Kidney (tissue), 14 donors: ENCODE results near the gene ZCWPW1. TPM values are rescaled to one million over a fixed set of nuclear protein-coding genes. Genes with fewer than 3 reads are reported as not detected.
"Not testable (repeated sequence)": the region's sequence is repeated elsewhere in the genome, so short reads cannot be mapped to it uniquely, and the experiment has no call there.

Experiments
- DNase-seq, 5 donors: peaks; one replicate each; pipeline ENCODE4 v3.0.0-alpha.2; 2013 to 2020
- FAIRE-seq: peaks from 2 replicates; lab custom pipeline; 2012; peaks lifted over from hg19 to GRCh38; lab: Jason Lieb, UNC
- H3K27ac ChIP-seq, 2 donors: one replicate each; pipeline ENCODE4 v1.7.0; 2013; ENCODE audit warnings: low read depth in 2 of 2, low read length in 2 of 2, inconsistent platforms in 1 of 2
- H3K27me3 ChIP-seq: one replicate; pipeline ENCODE4 v1.7.1; 2013; ENCODE audit warnings: low read length, inconsistent platforms; ENCODE audit not compliant: control insufficient read depth, insufficient read depth
- H3K36me3 ChIP-seq, 3 donors: one replicate each; pipeline versions ENCODE4 v1.7.0 to v1.7.1; 2013; ENCODE audit warnings: low read length in 3 of 3, control low read depth in 1 of 3, inconsistent platforms in 1 of 3; ENCODE audit not compliant: insufficient read depth in 3 of 3, control insufficient read depth in 2 of 3
- H3K4me1 ChIP-seq, 3 donors: one replicate each; pipeline versions ENCODE4 v1.7.0 to v1.7.1; 2013; ENCODE audit warnings: low read length in 3 of 3, inconsistent platforms in 1 of 3, low read depth in 1 of 3; ENCODE audit not compliant: control insufficient read depth in 2 of 3, insufficient read depth in 2 of 3
- H3K4me3 ChIP-seq, 3 donors: one replicate each; pipeline versions ENCODE4 v1.7.0 to v1.8.1; 2013; ENCODE audit warnings: low read length in 3 of 3, control low read depth in 1 of 3, inconsistent platforms in 1 of 3
- H3K9ac ChIP-seq, 3 donors: one replicate each; pipeline versions ENCODE4 v1.7.0 to v1.7.1; 2013; ENCODE audit warnings: low read length in 3 of 3, control low read depth in 1 of 3, inconsistent platforms in 1 of 3
- H3K9me3 ChIP-seq, 3 donors: one replicate each; pipeline versions ENCODE4 v1.7.0 to v1.7.1; 2013; ENCODE audit warnings: low read length in 3 of 3, control low read depth in 1 of 3, inconsistent platforms in 1 of 3; ENCODE audit not compliant: control insufficient read depth in 2 of 3, insufficient read depth in 1 of 3
- CTCF ChIP-seq: IDR thresholded peaks from 3 replicates; pipeline ENCODE4 v1.5.1; 2012; ENCODE audit warnings: mild to moderate bottlenecking, moderate library complexity, borderline replicate concordance; ENCODE audit not compliant: insufficient read depth; ENCODE audit errors: extremely low read depth
- intact Hi-C: fragments of 100-400 bp; cut with DNase I; formaldehyde crosslinking; loops from one replicate; pipeline ENCODE4 v1.11.1; 2022
- polyA plus RNA-seq: library from polyadenylated mRNA; stranded (reverse); fragments of 350-450 nt; fragmentation: Illumina TruSeq; extraction: RNeasy Lipid Tissue Mini Kit (QIAGEN cat#74804); gene quantifications from one replicate; pipeline ENCODE4 v1.2.3, GENCODE V29; 2014; ENCODE audit warnings: low read depth, low replicate concordance; ENCODE audit not compliant: insufficient read depth
- total RNA-seq: library from RNA; stranded (reverse); fragmentation: NEBNext Ultra II Directional; extraction: Animal tissue kit (Norgen Biotek cat#: 25700); gene quantifications from one replicate; pipeline ENCODE4 v1.2.1, GENCODE V29; 2021
- donor health status: control.
- donor health status: control.
- donor health status: control.
- donor health status: control.
- donor health status: control.
- donor health status: DM: yes; HTN: yes; CAD: no.
- donor health status: Normal renal cell carcinoma (clear cell type).

Gene ZCWPW1
- total and polyA plus RNA-seq, 2 donors from 2014 or later: 3.0 to 7.9 TPM

DNA sequence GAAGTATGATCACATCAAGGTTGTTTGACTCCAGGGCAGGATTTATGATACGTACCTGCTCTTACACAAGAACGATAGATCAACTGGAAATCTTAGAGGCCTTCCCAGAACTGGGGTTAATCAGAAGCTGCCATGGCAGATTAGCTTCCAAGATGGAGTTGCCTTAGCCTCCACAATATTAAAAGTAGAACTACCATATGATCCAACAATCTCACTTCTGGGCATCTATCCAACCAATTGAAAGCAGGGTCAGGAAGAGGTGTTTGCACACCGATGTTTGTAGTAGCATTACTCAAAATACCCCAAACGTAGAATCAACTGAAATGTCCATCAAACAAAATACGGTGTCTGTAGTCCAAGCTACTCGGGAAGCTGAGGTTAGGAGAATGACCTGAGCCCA is 64.0 kb downstream of the ZCWPW1 start:
- no peaks in the 10 kb centered on the region for H3K9me3 ChIP-seq
- H3K27ac ChIP-seq: no peak overlapping the region
- H3K27me3 ChIP-seq: no peaks in the 10 kb centered on the region
- peaks cover 6 to 19% (median 12%) of the 10 kb centered on the region in 3 donors for H3K36me3 ChIP-seq
- FAIRE-seq (no peak), DNase-seq (no peak)
- no peaks in the 10 kb centered on the region for H3K4me1 ChIP-seq
- no peak overlapping the region for H3K9ac ChIP-seq
- TF ChIP-seq CTCF: no peak
- no peak overlapping the region for H3K4me3 ChIP-seq
- intact Hi-C loops: no loop called here

GRCh38 chr7:100363797-100364196 is 64.7 kb downstream of the ZCWPW1 start:
- intact Hi-C loops, H3K27ac ChIP-seq, H3K9me3 ChIP-seq, FAIRE-seq, H3K4me1 ChIP-seq, H3K4me3 ChIP-seq, H3K27me3 ChIP-seq, H3K9ac ChIP-seq: not testable (repeated sequence)
- peak in 1 of 5 donors; percentile 19 for DNase-seq
- H3K36me3 ChIP-seq: peaks cover 6 to 26% (median 19%) of the 10 kb centered on the region in 3 donors

DNA sequence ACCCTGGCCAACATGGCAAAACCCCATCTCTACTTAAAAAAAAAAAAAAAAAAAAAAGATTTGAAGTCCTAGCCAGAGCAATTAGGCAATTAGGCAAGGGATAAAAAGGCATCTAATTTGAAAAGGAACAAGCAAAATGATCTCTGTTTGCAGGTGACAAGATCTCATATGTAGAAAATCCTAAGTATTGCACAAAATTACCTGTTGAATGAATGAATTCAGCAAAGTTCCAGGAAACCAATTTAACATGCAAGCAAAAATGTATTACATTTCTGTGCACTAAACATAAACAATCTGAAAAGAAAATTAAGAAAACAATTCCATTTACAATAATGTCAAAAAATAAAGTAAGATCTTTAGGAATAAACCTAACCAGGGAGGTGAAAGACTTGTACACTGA is 65.4 kb downstream of the ZCWPW1 start:
- no peaks in the 10 kb centered on the region for H3K27me3 ChIP-seq
- FAIRE-seq (no peak), DNase-seq (no peak)
- no peak overlapping the region for H3K4me3 ChIP-seq
- peaks cover 6 to 33% (median 20%) of the 10 kb centered on the region in 3 donors for H3K36me3 ChIP-seq
- no peaks in the 10 kb centered on the region for H3K9me3 ChIP-seq
- intact Hi-C loops: no loop called here
- H3K4me1 ChIP-seq: no peaks in the 10 kb centered on the region
- no peak overlapping the region for H3K27ac ChIP-seq
- TF ChIP-seq CTCF: no peak
- H3K9ac ChIP-seq: no peak overlapping the region

DNA sequence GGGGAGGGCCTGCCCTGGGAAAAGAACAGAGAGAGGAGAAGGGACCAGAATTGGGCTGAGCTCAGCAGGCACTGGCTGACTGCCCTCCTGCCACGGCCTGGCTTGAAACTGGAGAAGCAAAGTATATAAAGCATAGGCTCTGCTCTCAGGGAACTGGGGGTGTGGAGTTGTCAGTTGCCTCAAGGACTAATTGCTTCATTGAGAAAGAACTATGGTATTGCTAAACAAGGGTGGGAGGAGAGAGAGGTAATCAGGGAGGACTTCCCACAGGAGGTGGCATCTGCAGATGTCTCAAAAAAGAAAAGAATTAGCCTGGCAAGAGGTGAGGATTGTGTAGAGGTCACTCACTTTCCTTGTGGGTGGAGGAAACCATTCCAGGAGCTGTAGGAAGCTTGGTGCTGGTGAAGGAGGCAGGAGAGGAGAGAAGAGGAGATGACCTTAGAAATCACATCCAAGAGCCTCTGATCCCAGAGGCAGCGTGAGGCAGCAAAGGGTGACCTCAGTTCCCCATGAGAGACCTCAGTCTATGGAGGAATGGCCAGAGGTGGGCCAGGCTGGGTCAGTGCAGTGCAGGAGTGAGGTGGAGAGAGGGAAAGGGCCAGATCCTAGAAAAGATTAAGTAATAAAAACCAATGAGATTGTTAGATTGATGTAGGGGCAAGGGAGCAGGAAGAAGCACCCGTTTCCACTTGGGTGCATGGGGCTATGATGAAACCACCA is 68.2 kb downstream of the ZCWPW1 start:
- intact Hi-C loops: no loop called here
- peaks cover 6 to 48% (median 27%) of the 10 kb centered on the region in 3 donors for H3K36me3 ChIP-seq

More for the DNA sequence above, 68.2 kb downstream of the ZCWPW1 start:
- TF ChIP-seq CTCF: no peak
- H3K9me3 ChIP-seq: no peaks in the 10 kb centered on the region
- FAIRE-seq (no peak), DNase-seq (peak in 1 of 5 donors; percentile 39)
- no peak overlapping the region for H3K4me3 ChIP-seq
- no peaks in the 10 kb centered on the region for H3K27me3 ChIP-seq
- H3K27ac ChIP-seq: no peak overlapping the region
- no peaks in the 10 kb centered on the region for H3K4me1 ChIP-seq
- H3K9ac ChIP-seq: no peak overlapping the region
